GM23338 (cell line): Measurements from ENCODE around the gene KCNT2.

Experiments
- EZH2 ChIP-seq: fragments of 200-600 bp; sonication (generic); IDR thresholded peaks from one replicate; pipeline ENCODE4 v1.8.0; 2017; ENCODE audit warnings: antibody characterized with exemption, mild to moderate bottlenecking, low read depth; ENCODE audit not compliant: unreplicated experiment
- TF ChIP-seq, protein P1 (sequence below), 2 experiments: fragments of 200-600 bp in 1 of 2; sonication (generic) in 1 of 2; conservative IDR thresholded peaks; 2 replicates each; pipeline versions ENCODE4 v1.5.1 to v1.6.1; 2016 to 2017; ENCODE audit warnings: antibody characterized with exemption in 2 of 2, low read depth in 2 of 2, mild to moderate bottlenecking in 2 of 2, moderate library complexity in 1 of 2

- TF ChIP-seq, protein P1, sequence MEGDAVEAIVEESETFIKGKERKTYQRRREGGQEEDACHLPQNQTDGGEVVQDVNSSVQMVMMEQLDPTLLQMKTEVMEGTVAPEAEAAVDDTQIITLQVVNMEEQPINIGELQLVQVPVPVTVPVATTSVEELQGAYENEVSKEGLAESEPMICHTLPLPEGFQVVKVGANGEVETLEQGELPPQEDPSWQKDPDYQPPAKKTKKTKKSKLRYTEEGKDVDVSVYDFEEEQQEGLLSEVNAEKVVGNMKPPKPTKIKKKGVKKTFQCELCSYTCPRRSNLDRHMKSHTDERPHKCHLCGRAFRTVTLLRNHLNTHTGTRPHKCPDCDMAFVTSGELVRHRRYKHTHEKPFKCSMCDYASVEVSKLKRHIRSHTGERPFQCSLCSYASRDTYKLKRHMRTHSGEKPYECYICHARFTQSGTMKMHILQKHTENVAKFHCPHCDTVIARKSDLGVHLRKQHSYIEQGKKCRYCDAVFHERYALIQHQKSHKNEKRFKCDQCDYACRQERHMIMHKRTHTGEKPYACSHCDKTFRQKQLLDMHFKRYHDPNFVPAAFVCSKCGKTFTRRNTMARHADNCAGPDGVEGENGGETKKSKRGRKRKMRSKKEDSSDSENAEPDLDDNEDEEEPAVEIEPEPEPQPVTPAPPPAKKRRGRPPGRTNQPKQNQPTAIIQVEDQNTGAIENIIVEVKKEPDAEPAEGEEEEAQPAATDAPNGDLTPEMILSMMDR (conservative IDR thresholded peaks at IDR 0.05; ENCODE audit: low read depth in 2 of 2) = no peak
- no peak for TF ChIP-seq EZH2
Measured at GRCh38 chr1:196510451-196510850, 97.8 kb downstream of the KCNT2 start.
